Activated naive CD8-positive, alpha-beta T cell treated with anti-CD3 and anti-CD28 coated beads, Interleukin-2, amount 50 U/mL, for 16 hours (primary cell): ENCODE data around the gene STRBP.
A peak's percentile ranks its signal among the peaks of the same experiment; 100 is the strongest.
"Not testable (repeated sequence)": the region's sequence is repeated elsewhere in the genome, so short reads cannot be mapped to it uniquely, and the experiment has no call there.

Experiments used
- DNase-seq: peaks from one replicate; pipeline ENCODE4 v3.0.0-alpha.2; 2020; ENCODE audit warnings: low read depth, low spot score

The STRBP gene

DNA sequence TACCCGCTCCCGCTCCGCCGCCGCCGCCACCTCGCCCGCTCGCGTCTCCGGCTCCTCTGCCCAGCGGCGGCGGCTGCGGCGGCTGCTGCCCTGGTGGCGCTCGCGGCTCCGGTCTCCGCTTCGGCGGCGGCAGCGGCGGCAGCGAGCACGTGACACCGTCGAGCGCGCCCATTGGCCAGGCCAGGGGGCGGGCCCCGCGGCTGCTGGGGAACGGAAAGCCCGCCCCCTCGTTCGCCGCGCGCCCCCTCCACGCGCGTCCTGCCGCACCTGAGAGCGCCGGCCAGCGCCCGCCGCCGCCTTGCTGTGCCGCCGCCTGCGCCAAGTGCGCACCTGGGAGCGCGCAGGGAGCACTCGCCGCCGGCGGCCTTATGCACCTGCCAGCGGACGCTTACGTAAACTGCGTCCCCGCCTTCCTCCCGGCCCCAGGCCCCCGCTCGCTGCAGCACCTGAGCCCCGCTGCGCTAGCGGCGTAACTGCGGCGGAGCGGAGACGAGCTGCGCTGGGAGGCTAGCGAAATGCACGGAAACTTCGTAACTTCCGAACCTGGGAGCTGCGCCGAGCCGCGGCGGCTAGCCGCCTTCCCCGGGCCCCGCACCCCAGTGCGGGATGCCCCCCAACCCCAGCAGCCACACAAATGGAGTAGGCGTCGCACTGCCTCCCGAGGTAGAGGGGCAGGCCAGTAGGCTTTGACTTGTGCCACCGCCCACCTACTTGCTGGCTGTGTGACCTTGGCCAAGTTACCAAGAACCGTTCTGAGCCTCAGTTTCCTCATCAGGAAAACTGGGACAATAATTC, at the start of gene STRBP:
STRBP (minus strand) TSS at position 122 of the 795 bp plus-strand sequence. CDS start 84,452 bp downstream, outside the sequence.
- peak; percentile 78 for DNase-seq

DNA sequence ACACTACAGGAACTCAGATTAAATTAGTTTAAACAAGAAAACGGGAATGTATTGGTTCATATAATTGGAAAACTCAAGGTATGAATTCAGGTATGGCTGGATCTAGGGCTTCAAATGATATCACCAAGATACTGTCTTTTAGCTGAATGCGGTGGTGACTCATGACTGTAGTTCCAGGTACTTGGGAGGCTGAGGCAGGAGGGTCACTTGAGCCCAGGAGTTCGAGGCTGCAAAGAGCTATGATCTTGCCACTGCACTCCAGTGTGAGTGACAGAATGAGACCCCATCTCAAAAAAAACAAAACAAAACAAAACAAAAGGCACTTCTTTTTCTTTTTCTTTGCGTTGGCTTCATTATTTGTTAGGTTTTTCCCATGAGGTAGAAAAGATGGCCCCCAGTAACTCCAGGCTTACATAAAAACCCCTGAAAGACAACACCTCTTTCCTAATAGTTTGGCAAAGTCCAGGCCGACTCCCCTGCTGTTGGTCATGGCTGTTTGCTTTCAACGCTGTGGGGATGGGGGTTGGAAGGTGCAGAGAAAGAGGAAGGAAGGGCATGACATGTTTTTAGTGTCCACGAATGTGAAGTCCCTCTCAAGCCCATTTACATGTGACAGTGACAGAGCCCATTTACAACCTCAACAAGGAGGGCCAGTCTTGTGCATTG, 47.8 kb upstream of the STRBP start:
- no peak for DNase-seq

DNA sequence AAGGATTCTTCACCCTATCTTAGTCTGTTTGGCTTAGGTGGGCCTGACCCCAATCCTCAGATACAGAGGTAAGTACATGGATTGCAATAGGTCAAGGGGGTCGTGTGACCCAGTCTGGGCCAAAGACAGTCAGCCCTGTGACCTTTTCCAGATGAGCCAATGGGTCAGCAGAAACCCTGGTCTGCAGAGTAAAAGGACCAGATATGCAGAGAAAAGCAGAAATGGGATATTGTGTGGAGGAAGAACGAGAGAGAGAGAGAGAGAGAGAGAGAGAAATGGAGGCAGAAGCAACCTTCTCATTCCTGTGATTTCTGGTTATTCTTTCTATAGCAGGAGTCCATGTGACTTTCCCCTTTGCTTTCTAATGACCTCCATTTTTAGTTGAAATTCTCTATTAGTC, 47.2 kb upstream of the STRBP start:
- no peak for DNase-seq

DNA sequence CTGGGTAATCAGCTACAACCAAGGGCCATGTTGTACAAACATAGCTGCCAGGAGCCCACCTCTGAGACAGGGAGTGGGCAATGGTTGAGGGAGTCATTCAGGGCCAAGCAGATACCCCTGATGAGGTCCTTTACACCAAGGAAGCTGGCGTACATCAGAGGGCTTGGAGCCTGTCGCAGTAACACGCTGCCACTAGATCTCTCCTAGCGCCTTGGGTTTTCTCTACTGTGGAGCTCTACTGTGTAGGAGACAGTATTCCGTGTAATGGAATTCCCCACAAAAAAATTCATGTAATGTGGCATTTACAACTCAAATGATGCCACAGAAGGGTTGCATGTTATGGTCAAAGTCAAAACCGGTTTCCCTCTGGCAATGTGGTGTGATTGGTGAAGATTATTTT, 46.2 kb upstream of the STRBP start:
- no peak for DNase-seq

DNA sequence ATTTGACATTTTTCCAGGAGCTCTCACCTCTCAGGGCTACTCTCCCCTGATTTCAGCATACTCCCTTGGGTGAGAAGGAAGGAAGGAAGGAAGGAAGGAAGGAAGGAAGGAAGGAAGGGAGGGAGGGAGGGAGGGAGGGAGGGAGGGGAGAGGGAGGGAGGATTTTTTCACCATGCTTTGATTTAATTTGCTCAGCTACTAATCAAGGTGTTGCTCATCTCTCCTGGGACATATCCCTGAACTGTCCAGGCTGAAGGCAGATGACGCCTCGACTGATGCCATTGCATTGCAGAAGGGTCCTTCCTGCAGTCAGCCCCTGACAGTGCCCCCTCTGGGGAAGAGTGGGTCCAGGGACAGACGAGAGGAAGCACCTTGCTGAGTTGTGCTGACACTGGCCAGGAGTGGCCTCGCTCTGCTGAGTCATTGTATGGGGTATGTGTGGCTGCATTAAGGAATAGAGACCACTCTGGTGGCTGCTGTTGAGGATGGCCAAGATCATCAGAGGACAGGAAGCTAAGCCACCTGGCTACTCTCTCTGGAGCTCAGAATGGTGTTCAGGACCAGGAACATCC, 44.0 kb upstream of the STRBP start:
- DNase-seq, result no peak

DNA sequence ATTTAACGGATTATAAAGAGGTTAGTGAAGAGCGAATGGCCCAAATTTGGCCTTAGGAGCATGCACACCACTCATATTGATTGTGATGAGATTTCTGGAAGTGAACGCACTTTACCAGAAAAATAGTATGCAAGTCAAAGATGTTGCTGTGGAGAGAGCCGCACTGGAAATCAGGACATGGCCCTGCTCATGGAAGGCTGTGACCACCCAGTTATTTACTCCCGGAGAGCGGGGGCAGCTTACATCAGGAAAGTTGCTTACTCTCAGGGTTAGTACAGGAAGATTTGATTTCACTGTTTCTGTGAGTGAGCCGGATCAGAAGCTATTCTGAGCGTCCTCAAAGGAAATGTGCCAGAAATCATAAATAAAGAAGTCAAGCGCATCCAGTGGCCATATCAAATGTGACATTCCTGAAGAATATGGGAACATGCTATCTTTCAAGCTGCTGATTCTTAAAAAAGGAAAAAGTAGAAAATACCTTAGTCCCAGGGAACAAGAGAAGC, 42.9 kb upstream of the STRBP start:
- no peak for DNase-seq

DNA sequence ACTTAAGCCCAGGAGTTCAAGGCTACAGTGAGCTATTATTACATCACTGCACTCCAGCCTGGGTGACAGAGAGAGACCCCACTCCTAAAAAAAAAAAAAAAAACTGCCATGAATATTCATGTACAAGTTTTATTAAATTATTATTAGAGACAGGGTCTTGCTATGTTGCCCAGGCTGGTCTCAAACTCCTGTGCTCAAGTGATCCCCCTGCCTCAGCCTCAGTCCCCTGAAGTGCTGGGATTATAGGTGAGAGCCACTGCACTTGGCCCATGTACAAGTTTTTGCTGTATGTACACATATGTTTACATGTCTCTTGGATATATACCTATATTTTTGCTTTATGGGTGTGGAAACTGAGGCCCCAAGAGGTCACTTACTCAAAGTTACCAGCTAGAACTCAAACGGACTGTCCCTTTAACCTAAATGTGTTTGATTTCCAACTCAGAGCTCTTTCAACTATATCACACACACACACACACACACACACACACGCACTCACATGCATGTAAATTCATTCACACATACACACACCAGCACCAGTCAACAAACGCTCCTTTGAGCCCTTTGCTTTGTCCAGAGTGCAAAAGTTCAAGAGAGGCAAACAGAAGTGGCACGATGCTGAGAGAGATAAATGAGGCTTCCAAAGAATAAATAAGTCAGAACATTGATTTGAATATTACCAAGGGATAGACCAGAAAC, 42.3 kb upstream of the STRBP start:
- DNase-seq, result no peak

DNA sequence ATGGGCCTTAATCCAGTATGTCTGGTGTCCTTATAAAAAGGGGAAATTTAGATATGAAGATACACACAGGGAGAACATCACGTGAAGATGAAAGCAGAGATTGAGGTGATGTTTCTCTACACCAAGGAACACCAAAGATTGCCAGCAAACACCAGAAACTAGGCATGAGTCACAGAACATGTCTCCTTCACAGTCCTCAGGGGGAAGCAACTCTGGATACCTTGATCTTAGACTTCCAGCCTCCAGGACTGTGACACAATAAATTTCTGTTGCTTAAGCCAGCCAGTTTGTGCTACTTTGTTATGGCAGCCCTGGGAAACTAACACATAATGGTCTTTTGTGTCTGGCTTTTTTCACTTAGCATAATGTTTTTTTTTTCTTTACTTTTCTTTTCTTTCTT, 41.2 kb upstream of the STRBP start:
- DNase-seq, result no peak

DNA sequence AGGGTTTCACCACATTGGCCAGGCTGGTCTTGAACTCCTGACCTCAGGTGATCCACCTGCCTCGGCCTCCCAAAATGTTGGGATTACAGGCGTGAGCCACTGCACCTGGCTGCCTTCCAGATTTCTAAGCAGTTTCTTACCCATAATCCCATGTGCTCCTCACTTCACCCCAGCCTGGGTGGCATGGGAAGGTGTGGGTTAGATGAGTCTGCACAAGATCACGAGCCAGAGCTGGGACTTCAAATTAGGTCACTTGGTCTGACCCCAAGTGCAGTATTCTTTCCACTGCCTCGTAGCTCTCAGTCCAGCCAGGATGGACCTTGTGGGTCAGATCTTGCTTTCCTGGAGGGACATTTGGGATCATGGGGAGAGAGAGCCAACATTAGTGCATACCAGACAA, 37.5 kb upstream of the STRBP start:
- no peak for DNase-seq

DNA sequence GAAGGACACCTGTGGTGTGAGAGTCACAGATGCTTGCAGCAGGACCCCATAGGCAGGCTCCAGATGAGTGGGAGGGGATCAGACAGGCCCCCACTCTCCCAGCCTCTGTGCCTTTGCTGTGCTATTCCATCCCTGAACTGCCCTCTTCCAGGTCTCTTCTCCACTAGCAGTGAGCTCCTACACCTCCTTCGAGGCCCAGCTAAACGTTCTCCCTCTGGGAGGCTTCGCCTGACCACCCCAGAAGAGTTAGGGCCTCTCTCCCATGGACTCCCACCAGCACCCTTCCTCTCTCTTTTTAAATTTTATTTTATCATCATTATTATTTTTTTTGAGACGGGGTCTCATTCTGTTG, 35.9 kb upstream of the STRBP start:
- no peak for DNase-seq

DNA sequence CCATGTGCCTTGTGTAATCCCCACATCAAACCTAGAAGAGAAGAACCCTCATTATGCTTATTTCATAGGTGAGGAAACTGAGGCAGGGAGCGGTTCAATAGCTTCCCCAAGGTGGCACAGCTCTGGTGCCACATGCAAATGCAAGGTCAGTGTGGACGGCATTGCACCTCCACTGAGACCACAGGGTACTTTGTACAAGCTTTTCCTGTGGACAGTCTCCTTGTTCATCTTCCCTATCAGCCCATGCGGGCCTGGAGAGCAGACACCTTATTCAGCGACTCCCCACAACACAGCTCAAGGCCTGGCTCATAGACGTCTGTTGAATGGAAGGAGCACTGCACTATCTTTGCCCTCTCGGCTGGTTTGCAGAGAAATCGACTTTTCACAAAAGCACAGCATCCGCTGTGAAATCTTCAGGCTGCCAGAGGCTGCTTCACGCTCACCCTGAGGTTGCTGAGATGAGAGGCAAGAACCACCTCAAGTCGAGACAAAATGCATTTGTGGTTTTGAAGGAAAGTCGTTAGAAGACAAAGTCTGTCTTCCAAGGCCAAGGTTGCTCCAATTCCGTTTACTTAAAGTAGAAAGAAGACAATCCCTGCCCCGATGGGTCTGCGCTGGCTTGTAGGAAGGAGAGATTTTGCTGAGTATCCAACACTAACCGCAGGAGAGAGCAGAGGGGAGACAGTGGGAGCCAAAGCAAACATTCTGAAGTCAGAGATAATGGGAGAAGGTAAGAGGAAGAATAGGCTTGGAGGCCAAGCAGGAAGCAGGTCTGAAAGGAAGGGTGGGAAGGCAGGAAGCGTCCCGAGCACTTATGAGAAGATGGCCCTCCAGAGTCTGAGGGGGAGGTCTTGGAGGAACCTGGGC, 34.2 kb upstream of the STRBP start:
- no peak for DNase-seq

DNA sequence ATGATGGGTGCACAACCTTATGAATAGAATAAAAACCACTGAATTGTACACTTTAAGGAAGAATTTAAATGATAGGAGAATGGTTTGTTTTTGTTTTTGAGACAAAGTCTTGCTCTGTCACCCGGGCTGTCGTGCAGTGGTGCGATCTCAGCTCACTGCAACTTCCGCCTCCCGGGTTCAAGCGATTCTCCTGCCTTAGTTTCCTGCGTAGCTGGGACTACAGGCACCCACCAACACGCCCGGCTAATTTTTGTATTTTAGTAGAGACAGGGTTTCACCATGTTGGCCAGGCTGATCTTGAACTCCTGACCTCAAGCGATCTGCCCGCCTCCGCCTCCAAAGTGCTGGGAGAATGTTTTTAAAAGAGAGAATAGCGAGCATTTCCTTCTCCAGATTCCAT, 33.5 kb upstream of the STRBP start:
- not testable (repeated sequence) for DNase-seq

DNA sequence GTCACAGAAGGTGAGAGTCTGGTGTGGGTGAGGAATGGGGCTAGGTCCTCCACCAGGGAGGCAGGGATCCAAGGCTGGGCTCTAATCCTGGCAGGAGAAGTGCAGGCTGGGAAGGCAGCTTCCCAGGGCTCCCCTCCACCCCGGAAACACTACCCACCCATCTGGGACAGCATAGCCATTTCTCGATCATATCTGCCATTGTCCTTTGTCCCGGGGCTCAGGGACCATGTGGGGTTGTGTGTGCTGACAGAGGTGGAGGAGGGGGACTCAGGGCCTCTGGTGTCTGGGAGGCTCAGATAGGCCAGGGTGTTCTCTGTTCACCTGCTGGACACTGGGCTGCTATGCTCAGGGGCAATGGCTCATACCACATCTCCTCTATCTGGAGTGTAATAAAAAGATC, 32.2 kb upstream of the STRBP start:
- DNase-seq, result no peak

DNA sequence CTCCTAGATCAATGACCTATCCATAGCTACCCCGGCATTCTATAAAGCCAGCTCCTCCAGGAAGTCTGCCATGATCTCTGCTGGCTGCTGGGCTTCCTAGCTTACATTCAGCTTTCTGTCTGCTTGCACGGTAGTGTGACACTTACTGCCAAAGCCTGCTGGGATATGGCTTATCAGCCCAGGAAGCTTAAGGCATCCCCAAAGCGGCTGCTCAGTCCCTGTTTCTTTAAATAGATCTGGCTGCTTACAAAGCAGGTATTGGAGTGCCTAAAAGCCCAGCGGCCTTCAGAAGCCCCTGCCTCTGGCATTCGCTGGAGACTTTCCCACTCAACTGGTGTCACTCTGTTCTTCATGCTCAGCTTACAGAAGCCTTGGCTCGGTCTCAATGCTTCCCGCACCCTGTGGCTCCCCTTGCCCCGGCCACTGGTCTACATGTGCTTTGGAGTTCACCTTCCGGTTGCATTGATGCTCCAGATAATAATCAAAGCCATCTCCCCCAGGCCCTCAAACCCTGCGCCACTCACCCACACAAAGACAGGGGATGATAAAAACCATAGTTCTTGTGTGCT, 31.3 kb upstream of the STRBP start:
- DNase-seq, result no peak

DNA sequence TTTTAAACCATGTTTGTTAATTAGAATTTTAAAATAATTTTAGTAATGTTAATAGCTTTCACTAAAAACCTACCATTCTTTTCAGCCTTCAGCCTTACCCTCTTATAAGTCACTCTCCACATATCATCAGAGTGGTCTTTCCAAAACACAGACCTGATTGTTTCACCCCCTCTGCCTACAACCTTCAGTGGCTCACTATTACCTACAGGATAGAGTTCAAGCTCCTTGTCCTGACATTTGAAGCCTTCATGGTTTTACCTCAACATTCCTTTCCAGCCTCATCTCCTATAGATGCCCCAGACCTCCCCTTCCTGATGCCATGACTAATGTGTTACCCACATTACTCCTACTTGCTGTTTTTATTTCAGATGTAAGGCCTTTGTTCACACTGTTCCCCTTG, 27.8 kb upstream of the STRBP start:
- DNase-seq, result no peak

DNA sequence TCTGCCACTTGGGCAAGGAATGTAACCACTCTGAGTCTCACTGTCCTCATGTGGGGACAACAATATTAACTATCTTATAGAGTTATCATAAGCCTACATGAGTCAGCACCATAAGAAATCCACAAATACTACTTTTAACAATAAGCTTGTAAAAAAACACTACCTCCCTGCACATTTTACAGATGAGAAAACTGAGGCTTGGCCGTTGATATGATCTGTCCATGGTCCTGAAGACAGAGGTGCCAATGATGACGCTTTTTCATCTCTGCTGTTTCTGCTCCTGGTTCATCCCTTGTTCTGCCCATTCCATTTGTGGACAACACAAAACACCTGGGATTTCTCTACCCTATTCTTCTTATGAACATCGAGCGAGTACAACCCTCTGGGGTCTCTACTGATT, 23.4 kb upstream of the STRBP start:
- DNase-seq, result no peak

DNA sequence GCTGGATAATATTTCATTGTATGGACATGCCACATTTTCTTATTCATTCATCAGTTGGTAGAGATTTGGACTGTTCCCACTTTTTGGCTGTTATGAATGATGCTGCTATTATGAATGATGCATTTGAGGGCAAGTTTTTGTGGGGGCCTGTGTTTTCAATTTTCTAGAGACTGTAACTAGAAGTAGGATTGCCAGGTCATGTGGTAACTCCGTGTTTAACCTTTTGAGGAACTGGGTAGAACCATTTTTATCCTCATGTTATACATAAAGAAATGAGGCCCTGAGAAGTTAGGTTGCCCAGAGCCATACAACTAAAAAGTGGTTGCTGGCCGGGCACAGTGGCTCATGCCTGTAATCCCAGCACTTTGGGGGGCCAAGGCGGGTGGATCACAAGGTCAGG, 22.4 kb upstream of the STRBP start:
- no peak for DNase-seq

DNA sequence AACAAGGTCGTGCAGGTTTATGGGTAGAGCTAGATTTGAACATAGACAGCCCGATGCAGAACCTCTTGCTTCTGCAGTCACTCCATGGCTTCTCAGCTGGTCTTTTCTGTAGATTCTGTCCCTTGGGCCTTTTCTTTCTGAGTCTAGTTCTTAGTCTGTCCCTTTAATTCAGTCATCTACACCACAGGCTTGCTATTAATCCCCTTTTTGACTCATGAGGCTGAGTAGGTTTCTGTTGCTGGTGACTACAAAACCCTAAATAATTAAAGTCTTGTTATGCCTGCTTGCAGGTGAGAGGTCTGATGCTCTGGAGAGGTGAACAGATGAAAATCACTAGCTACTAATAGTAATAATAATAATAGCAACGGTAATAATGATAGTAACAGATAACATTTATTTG, 19.3 kb upstream of the STRBP start:
- no peak for DNase-seq

DNA sequence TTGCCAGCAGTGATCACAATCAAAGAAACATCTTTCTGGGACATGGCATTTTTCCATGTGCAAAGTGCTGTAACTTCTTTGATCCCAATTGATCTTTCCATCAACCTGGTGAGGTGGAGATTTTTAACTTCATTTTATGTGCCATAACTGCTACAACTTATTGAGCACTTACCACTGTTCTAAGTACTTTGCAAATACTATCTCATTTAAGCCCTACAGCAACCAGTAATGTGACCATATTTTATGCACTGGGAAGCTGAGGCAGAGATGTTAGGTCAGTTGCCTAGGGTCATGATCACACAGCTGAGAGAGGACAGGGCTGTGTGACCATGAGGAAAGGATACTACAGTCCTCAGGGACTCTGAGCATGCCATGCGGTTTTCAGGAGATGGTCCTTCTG, 17.9 kb upstream of the STRBP start:
- no peak for DNase-seq

DNA sequence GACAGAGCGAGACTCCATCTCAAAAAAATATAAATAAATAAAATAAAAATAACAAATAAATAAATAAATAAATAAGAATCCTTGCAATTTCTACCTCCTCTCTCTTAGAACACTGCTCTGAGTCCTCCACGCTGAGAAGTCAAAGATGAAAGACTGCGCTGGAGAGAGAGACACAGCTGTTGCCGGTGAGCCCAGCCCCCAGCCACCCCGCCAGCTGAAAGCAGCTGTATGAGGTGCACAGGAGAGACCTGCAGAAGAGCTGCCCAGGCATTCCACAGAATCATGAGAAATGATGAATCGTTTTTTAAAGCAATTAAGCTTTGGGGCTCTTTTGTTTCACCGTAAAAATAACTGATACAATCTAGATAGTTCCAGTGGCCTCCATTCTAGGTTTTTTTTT, 16.3 kb upstream of the STRBP start:
- DNase-seq, result no peak

DNA sequence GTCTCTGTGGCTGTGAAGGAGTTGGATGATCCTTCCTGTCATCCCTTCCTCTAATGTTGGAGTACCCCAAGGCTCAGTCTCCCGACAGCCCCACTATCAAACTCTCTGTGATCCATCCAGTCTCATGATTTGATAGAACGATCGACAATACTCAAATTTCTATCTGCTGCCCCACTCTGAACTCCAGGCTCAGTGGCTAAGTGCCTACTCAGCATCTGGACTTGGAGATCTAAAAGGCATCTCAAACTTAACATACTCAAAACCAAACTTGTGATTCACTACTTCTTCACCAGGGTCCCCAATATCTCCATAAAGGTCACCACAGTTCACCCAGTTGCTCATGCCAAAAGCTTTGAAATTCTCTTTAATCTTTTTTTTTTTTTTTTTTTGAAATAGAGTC, 15.1 kb upstream of the STRBP start:
- DNase-seq, result no peak
